ENCODE results near the gene KLF8. TPM values are rescaled to one million over a fixed set of nuclear protein-coding genes. Genes with fewer than 3 reads are reported as not detected.

KLF8 gene
- total RNA-seq, 1 experiment from 2014 or later, result 7.3 TPM

- Histone ChIP-seq H3K4ac (ENCODE audit: low read depth, low read length) (no peak overlapping the region), H2BK15ac (ENCODE audit: low read depth, low read length) (no peak overlapping the region), H3T11ph (ENCODE audit: low read length) (no peak overlapping the region), H4K8ac (replicated peaks; ENCODE audit: insufficient read length, low read depth, low read length) (no peak overlapping the region), H2BK12ac (ENCODE audit: insufficient read length, low read depth, low read length) (no peak overlapping the region), H2AK5ac (ENCODE audit: insufficient read length, low read length) (no peak overlapping the region), H3K4me1 (ENCODE audit: insufficient read depth, low read length) (no peaks in the 10 kb centered on the region), H2BK5ac (ENCODE audit: insufficient read length, low read length) (no peak overlapping the region), H2BK120ac (ENCODE audit: low read depth, low read length, poor library complexity, severe bottlenecking) (no peak overlapping the region), H2BK20ac (ENCODE audit: low read depth, low read length, poor library complexity, severe bottlenecking) (no peak overlapping the region), H3K79me2 (ENCODE audit: insufficient read depth, low read length) (no peaks in the 10 kb centered on the region), H3K9ac (ENCODE audit: extremely low read depth, insufficient read length, low read length) (no peak overlapping the region), H3K18ac (ENCODE audit: insufficient read length, low read depth, low read length) (no peak overlapping the region), H3K23ac (ENCODE audit: insufficient read length, low read depth, low read length) (no peak overlapping the region), H3K56ac (ENCODE audit: insufficient read length, low read depth, low read length) (no peak overlapping the region), H2AFZ (ENCODE audit: low read length) (no peak overlapping the region), H3K9me3 (ENCODE audit: control insufficient read depth, low read depth, low read length) (peaks cover 19% of the 10 kb centered on the region), H3K79me1 (ENCODE audit: insufficient read depth, low read depth, low read length, poor library complexity, severe bottlenecking) (no peaks in the 10 kb centered on the region), H3K4me2 (ENCODE audit: insufficient read depth, insufficient read length, low read length) (no peak overlapping the region), H3K23me2 (ENCODE audit: insufficient read length, low read depth, low read length, poor library complexity, severe bottlenecking) (no peaks in the 10 kb centered on the region), H4K91ac (ENCODE audit: insufficient read length, low read depth, low read length) (no peak overlapping the region), H3K14ac (ENCODE audit: insufficient read depth, low read length) (no peak overlapping the region), H4K20me1 (ENCODE audit: control insufficient read depth, insufficient read depth, insufficient read length) (no peaks in the 10 kb centered on the region), H3K27ac (ENCODE audit: insufficient read length, low read depth, low read length) (no peak overlapping the region), H4K5ac (ENCODE audit: insufficient read length, low read depth, low read length) (no peak overlapping the region), H3K27me3 (ENCODE audit: insufficient read depth, low read length) (no peaks in the 10 kb centered on the region)
- DNase-seq, result no peak
- TF ChIP-seq CTCF (conservative IDR thresholded peaks at IDR 0.05), result no peak
- H3K27me3 Mint-ChIP-seq (ENCODE audit: low read depth), result no peaks in the 10 kb centered on the region
- no peaks in the 10 kb centered on the region for H3K4me1 Mint-ChIP-seq
- no peak overlapping the region for H3K4me3 Mint-ChIP-seq
- no peak overlapping the region for H3K27ac Mint-ChIP-seq
- no CpG with 5 or more reads among the region's 1 CpG for WGBS (ENCODE audit: extremely low coverage, insufficient read length, low lambda C conversion rate)
- peaks cover 10 to 26% (median 13%) of the 10 kb centered on the region in 3 experiments; a peak in 6 of 7 replicates for H3K36me3 Mint-ChIP-seq (ENCODE audit: insufficient read depth in 1 of 3, low read depth in 3 of 3)
- H3K9me3 Mint-ChIP-seq, result peaks cover 55 to 61% of the 10 kb centered on the region in 2 experiments
Observed at GRCh38 chrX:56268888-56269287, 36.7 kb downstream of the KLF8 start.

Measured in H9 (cell line).